Neuronal stem cell (in vitro differentiated cells): Measurements from ENCODE around the gene ESF1.

Experiments used
- DNase-seq: peaks from one replicate; pipeline ENCODE4 v3.0.0-alpha.2; 2013; ENCODE audit warnings: low spot score
- H2AFZ ChIP-seq: one replicate; pipeline ENCODE4 v1.6.1; 2013; ENCODE audit warnings: mild to moderate bottlenecking, low read length, inconsistent platforms
- H2AK5ac ChIP-seq: 2 replicates; pipeline ENCODE4 v1.6.1; 2013; ENCODE audit warnings: low read depth, mild to moderate bottlenecking, inconsistent platforms, low read length, moderate library complexity, mixed read lengths
- H2BK120ac ChIP-seq: 2 replicates; pipeline ENCODE4 v1.6.1; 2013; ENCODE audit warnings: low read depth, mild to moderate bottlenecking, inconsistent platforms, low read length, moderate library complexity, mixed read lengths
- H2BK12ac ChIP-seq: one replicate; pipeline ENCODE4 v1.6.1; 2013; ENCODE audit warnings: low read length, inconsistent platforms
- H2BK15ac ChIP-seq: 2 replicates; pipeline ENCODE4 v1.6.1; 2013; ENCODE audit warnings: mild to moderate bottlenecking, low read length, inconsistent platforms, mixed read lengths
- H2BK5ac ChIP-seq: one replicate; pipeline ENCODE4 v1.6.1; 2013; ENCODE audit warnings: inconsistent platforms, mild to moderate bottlenecking, low read length, moderate library complexity
- H3K14ac ChIP-seq: one replicate; pipeline ENCODE4 v1.6.1; 2013; ENCODE audit warnings: low read length, inconsistent platforms
- H3K18ac ChIP-seq: 2 replicates; pipeline ENCODE4 v1.6.1; 2013; ENCODE audit warnings: low read length, inconsistent platforms
- H3K23ac ChIP-seq: 2 replicates; pipeline ENCODE4 v1.6.1; 2013; ENCODE audit warnings: low read depth, mild to moderate bottlenecking, mixed read lengths, low read length, inconsistent platforms; ENCODE audit not compliant: poor library complexity
- H3K27ac ChIP-seq: replicated peaks from 3 replicates; pipeline ENCODE4 v1.5.1; 2013; ENCODE audit warnings: low read length, inconsistent platforms
- H3K27me3 ChIP-seq, 3 experiments: 2 replicates each; pipeline ENCODE4 v1.6.1; 2013; ENCODE audit warnings: low read length in 3 of 3, mild to moderate bottlenecking in 2 of 3, inconsistent platforms in 1 of 3, low read depth in 1 of 3, mixed read lengths in 1 of 3, moderate library complexity in 1 of 3; ENCODE audit not compliant: control insufficient read depth in 3 of 3, insufficient read depth in 3 of 3
- H3K36me3 ChIP-seq, 2 donors: replicated peaks in 1 of 2; 2 replicates each; pipeline ENCODE4 v1.6.1; 2013; ENCODE audit warnings: low read length in 2 of 2; ENCODE audit not compliant: control insufficient read depth in 2 of 2, insufficient read depth in 2 of 2
- H3K4ac ChIP-seq: 2 replicates; pipeline ENCODE4 v1.6.1; 2013; ENCODE audit warnings: inconsistent platforms, mild to moderate bottlenecking, low read length, moderate library complexity
- H3K4me1 ChIP-seq, 2 donors: 1 replicate in 1 of 2; 2 replicates in 1 of 2; pipeline ENCODE4 v1.6.1; 2013; ENCODE audit warnings: low read length in 2 of 2, low read depth in 1 of 2; ENCODE audit not compliant: control insufficient read depth in 2 of 2, insufficient read depth in 1 of 2
- H3K4me2 ChIP-seq: one replicate; pipeline ENCODE4 v1.6.1; 2013; ENCODE audit warnings: mild to moderate bottlenecking, low read length, inconsistent platforms; ENCODE audit not compliant: insufficient read depth, poor library complexity, severe bottlenecking
- H3K4me3 ChIP-seq, 2 donors: 2 replicates each; pipeline ENCODE4 v1.5.1; 2013; ENCODE audit warnings: low read length in 2 of 2, mild to moderate bottlenecking in 2 of 2, inconsistent platforms in 1 of 2, moderate library complexity in 1 of 2
- H3K79me1 ChIP-seq: one replicate; pipeline ENCODE4 v1.6.1; 2013; ENCODE audit warnings: low read depth, mild to moderate bottlenecking, inconsistent platforms, low read length, moderate library complexity
- H3K9ac ChIP-seq: one replicate; pipeline ENCODE4 v1.6.1; 2013; ENCODE audit warnings: mild to moderate bottlenecking, low read depth, low read length, inconsistent platforms; ENCODE audit not compliant: poor library complexity
- H3K9me3 ChIP-seq, 2 donors: replicated peaks in 1 of 2; 2 replicates each; pipeline versions ENCODE3 to v1.6.1; 2013; ENCODE audit warnings: low read length in 2 of 2, mild to moderate bottlenecking in 2 of 2, inconsistent platforms in 1 of 2, low read depth in 1 of 2, mixed read lengths in 1 of 2, moderate library complexity in 1 of 2; ENCODE audit not compliant: control insufficient read depth in 2 of 2, insufficient read depth in 1 of 2
- H4K8ac ChIP-seq: one replicate; pipeline ENCODE4 v1.6.1; 2013; ENCODE audit warnings: low read depth, mild to moderate bottlenecking, inconsistent platforms, low read length, moderate library complexity
- H4K91ac ChIP-seq: one replicate; pipeline ENCODE4 v1.6.1; 2013; ENCODE audit warnings: low read length, low read depth, mild to moderate bottlenecking, inconsistent platforms; ENCODE audit not compliant: poor library complexity
- WGBS, 2 donors: extraction: QIAGEN DNeasy Blood & Tissue Kit; methylation state at CpG; one replicate each; pipeline ENCODE4 v1.1.7; 2013; ENCODE audit warnings: missing lambda C conversion rate in 2 of 2, mixed read lengths in 1 of 2; ENCODE audit not compliant: insufficient read length in 2 of 2, insufficient replicate concordance in 1 of 2; ENCODE audit errors: extremely low coverage in 2 of 2; 5-methylcytosine and 5-hydroxymethylcytosine counted together

ESF1 gene

DNA sequence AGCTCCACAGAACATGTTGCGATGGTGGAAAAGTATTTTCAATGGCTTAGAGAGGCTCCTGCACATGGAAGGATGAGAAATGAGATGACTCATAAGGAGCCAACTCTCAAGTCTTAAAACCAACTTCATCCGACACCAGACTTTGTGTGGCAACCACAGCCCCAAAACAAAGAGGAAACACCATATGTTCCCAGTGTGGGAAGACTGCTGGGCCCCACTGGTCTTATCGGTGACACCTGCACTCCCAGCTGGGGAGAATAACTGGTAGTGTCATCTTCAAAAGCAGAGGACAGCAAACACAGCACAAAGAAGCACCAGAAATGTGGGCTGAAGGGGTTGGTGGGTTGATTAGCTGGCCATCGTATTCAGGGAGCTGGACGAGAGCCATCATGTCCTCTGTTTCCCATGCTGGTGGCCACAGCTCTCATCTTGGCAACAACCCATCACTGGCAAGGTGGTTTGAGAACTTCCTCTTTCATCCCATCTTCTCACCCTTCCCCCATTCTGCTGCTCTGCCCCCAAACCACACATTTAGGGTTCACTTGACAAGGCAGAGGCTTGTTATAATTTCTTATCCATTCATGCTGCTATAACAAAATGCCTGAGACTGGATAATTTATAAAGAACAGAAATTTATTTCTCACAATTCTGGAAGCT, 100.0 kb downstream of the ESF1 start:
- H3K79me1 ChIP-seq: no peaks in the 10 kb centered on the region
- H2AFZ ChIP-seq: no peak overlapping the region
- H2BK15ac ChIP-seq: no peak overlapping the region
- no peak overlapping the region for H2BK5ac ChIP-seq
- no peak overlapping the region for H3K14ac ChIP-seq
- peak overlapping the region; percentile 68 for H4K8ac ChIP-seq
- no peak for DNase-seq
- no peak overlapping the region for H3K27ac ChIP-seq
- H3K9me3 ChIP-seq: no peaks in the 10 kb centered on the region
- no peaks in the 10 kb centered on the region for H3K36me3 ChIP-seq
- H3K4me2 ChIP-seq: no peak overlapping the region
- no peak overlapping the region for H3K4me3 ChIP-seq
- no CpG with 5 or more reads among the region's 5 CpGs for WGBS, 2 donors
- H3K4me1 ChIP-seq: no peaks in the 10 kb centered on the region
- H3K27me3 ChIP-seq: no peaks in the 10 kb centered on the region
- H2BK120ac ChIP-seq: no peak overlapping the region
- no peak overlapping the region for H2BK12ac ChIP-seq
- H3K18ac ChIP-seq: no peak overlapping the region
- H2AK5ac ChIP-seq: no peak overlapping the region
- no peak overlapping the region for H3K4ac ChIP-seq
- no peak overlapping the region for H4K91ac ChIP-seq
- no peak overlapping the region for H3K23ac ChIP-seq
- no peak overlapping the region for H3K9ac ChIP-seq

- Histone ChIP-seq H2AK5ac (no peak overlapping the region), H2BK15ac (no peak overlapping the region), H3K4me1 (no peaks in the 10 kb centered on the region), H4K8ac (no peak overlapping the region), H3K23ac (no peak overlapping the region), H2AFZ (no peak overlapping the region), H2BK120ac (no peak overlapping the region), H3K9ac (no peak overlapping the region), H3K14ac (no peak overlapping the region), H2BK12ac (no peak overlapping the region), H3K27ac (no peak overlapping the region), H3K4ac (no peak overlapping the region), H2BK5ac (no peak overlapping the region), H3K18ac (no peak overlapping the region), H3K79me1 (no peaks in the 10 kb centered on the region), H3K4me3 (no peak overlapping the region), H3K36me3 (no peaks in the 10 kb centered on the region), H3K4me2 (no peak overlapping the region), H3K27me3 (no peaks in the 10 kb centered on the region), H3K9me3 (no peaks in the 10 kb centered on the region), H4K91ac (no peak overlapping the region)
- no peak for DNase-seq
- WGBS, 2 donors: no CpG with 5 or more reads among the region's 1 CpG
Measured at GRCh38 chr20:13683833-13684232, 100.9 kb downstream of the ESF1 start.

GRCh38 chr20:13681248-13682125, 103.2 kb downstream of the ESF1 start:
- no peak overlapping the region for H3K27ac ChIP-seq
- WGBS, 2 donors: no CpG with 5 or more reads among the region's 4 CpGs
- H2AK5ac ChIP-seq: no peak overlapping the region
- H4K91ac ChIP-seq: no peak overlapping the region
- no peak overlapping the region for H3K4me3 ChIP-seq
- no peak for DNase-seq
- no peak overlapping the region for H2BK120ac ChIP-seq
- H3K4me2 ChIP-seq: no peak overlapping the region
- H3K23ac ChIP-seq: no peak overlapping the region
- H4K8ac ChIP-seq: no peak overlapping the region
- no peak overlapping the region for H3K4ac ChIP-seq
- no peak overlapping the region for H2BK15ac ChIP-seq
- H2BK12ac ChIP-seq: no peak overlapping the region
- no peak overlapping the region for H2BK5ac ChIP-seq
- no peak overlapping the region for H3K14ac ChIP-seq
- H3K79me1 ChIP-seq: no peaks in the 10 kb centered on the region
- no peaks in the 10 kb centered on the region for H3K9me3 ChIP-seq
- H2AFZ ChIP-seq: no peak overlapping the region
- no peak overlapping the region for H3K18ac ChIP-seq
- H3K27me3 ChIP-seq: no peaks in the 10 kb centered on the region
- no peaks in the 10 kb centered on the region for H3K4me1 ChIP-seq
- no peaks in the 10 kb centered on the region for H3K36me3 ChIP-seq
- H3K9ac ChIP-seq: no peak overlapping the region

- H4K8ac ChIP-seq: no peak overlapping the region
- H3K79me1 ChIP-seq: no peaks in the 10 kb centered on the region
- peaks cover 0 to 2% of the 10 kb centered on the region in 2 donors for H3K4me1 ChIP-seq
- no peak overlapping the region for H2BK15ac ChIP-seq
- H3K18ac ChIP-seq: no peak overlapping the region
- H2BK120ac ChIP-seq: no peak overlapping the region
- H2AFZ ChIP-seq: no peak overlapping the region
- no peak overlapping the region for H3K9ac ChIP-seq
- H4K91ac ChIP-seq: no peak overlapping the region
- no peak overlapping the region for H3K14ac ChIP-seq
- no peaks in the 10 kb centered on the region for H3K9me3 ChIP-seq
- no peak overlapping the region for H3K27ac ChIP-seq
- WGBS, 2 donors: no CpG with 5 or more reads among the region's 1 CpG
- no peaks in the 10 kb centered on the region for H3K27me3 ChIP-seq
- no peak overlapping the region for H2BK12ac ChIP-seq
- H3K36me3 ChIP-seq: no peaks in the 10 kb centered on the region
- DNase-seq: no peak
- no peak overlapping the region for H3K23ac ChIP-seq
- H2AK5ac ChIP-seq: no peak overlapping the region
- H3K4ac ChIP-seq: no peak overlapping the region
- no peak overlapping the region for H2BK5ac ChIP-seq
- no peak overlapping the region for H3K4me3 ChIP-seq
- H3K4me2 ChIP-seq: no peak overlapping the region
Measured at GRCh38 chr20:13678944-13679343, 105.8 kb downstream of the ESF1 start.
